Gastrocnemius medialis (tissue), 4 donors: ENCODE data around the gene ATOSA.

Experiments used
- CTCF ChIP-seq, 5 experiments: fragments of 450-650 bp in 3 of 5; fragments of 200-600 bp in 2 of 5; sonication (generic) in 2 of 5; IDR thresholded peaks in 4 of 5; conservative IDR thresholded peaks in 1 of 5; 1 replicate in 4 of 5; 2 replicates in 1 of 5; pipeline ENCODE4 v1.5.1; 2016 to 2019; ENCODE audit warnings: antibody characterized with exemption in 5 of 5, mild to moderate bottlenecking in 3 of 5, moderate library complexity in 3 of 5
- POLR2A ChIP-seq, 2 donors: fragments of 450-650 bp; IDR thresholded peaks; one replicate each; pipeline ENCODE4 v1.6.1; 2017; ENCODE audit warnings: antibody characterized with exemption in 2 of 2, mild to moderate bottlenecking in 2 of 2, moderate library complexity in 2 of 2

- no peak for TF ChIP-seq CTCF (IDR thresholded peaks at IDR 0.05 in 4 of 5, conservative IDR thresholded peaks at IDR 0.05 in 1 of 5)
- TF ChIP-seq POLR2A (IDR thresholded peaks at IDR 0.05), result no peak
These were observed 23.2 kb upstream of the ATOSA start for GRCh38 chr15:52702390-52702789.
